HCT116 (cell line): ENCODE measurements around the gene JAK2. TPM values are rescaled to one million over a fixed set of nuclear protein-coding genes. Genes with fewer than 3 reads are reported as not detected.

Experiments
- ATAC-seq: fragments of 200-7000 bp; cut with Tn5 transposase; 2 replicates; pipeline ENCODE4 v1.9.1; 2020; ENCODE audit warnings: mild to moderate bottlenecking, moderate library complexity
- BruUV-seq: library from RNA; stranded (reverse); fragments of 400-500 nt; replicated peaks from 2 replicates; lab custom pipeline; 2021; lab: Mats Ljungman, UMichigan
- CTCF ChIA-PET: fragments of 300-600 bp; sonication (Branson Sonifier 250); formaldehyde crosslinking; loops from one replicate; lab custom pipeline; 2021; ENCODE audit warnings: antibody characterized with exemption; lab: Charles Lee
- POLR2A ChIA-PET: fragments of 300-600, 350-600 bp; sonication (Branson Sonifier 250); formaldehyde crosslinking; loops from one replicate; lab custom pipeline; 2021; ENCODE audit warnings: antibody characterized with exemption; lab: Charles Lee
- RAD21 ChIA-PET, 2 experiments: fragments of 300-600 bp; sonication (Branson Sonifier 250); formaldehyde crosslinking; loops; one replicate each; lab custom pipeline; 2023; ENCODE audit warnings: low total read pairs in 2 of 2; ENCODE audit not compliant: uncharacterized antibody in 2 of 2, unreplicated experiment in 2 of 2, low non-redundant PET in 1 of 2; lab: Charles Lee
- DNase-seq: peaks from one replicate; pipeline ENCODE4 v3.0.0-alpha.2; 2010; ENCODE audit warnings: low read depth, low spot score
- H2AFZ ChIP-seq: fragments of 200-600 bp; shearing (Covaris generic), sonication (generic); 2 replicates; pipeline ENCODE4 v1.6.1; 2017; ENCODE audit warnings: low read depth, mixed run types, mixed read lengths, antibody characterized with exemption, low read length; ENCODE audit not compliant: poor library complexity, severe bottlenecking
- H3K27ac ChIP-seq: 2 replicates; pipeline ENCODE4 v1.5.1; 2012; ENCODE audit warnings: low read depth, low read length
- H3K27me3 ChIP-seq: fragments of 200-600 bp; sonication (generic); 2 replicates; pipeline ENCODE4 v1.6.1; 2016; ENCODE audit warnings: mixed run types, low read length, mixed read lengths; ENCODE audit not compliant: insufficient read depth
- H3K36me3 ChIP-seq, 2 experiments: fragments of 200-500 bp in 1 of 2; fragments of 200-600 bp in 1 of 2; sonication (Bioruptor generic) in 1 of 2; sonication (generic) in 1 of 2; 2 replicates each; pipeline versions ENCODE4 v1.5.1 to v1.6.1; 2014 to 2016; ENCODE audit warnings: low read length in 2 of 2, inconsistent platforms in 1 of 2, mixed read lengths in 1 of 2, mixed run types in 1 of 2; ENCODE audit not compliant: insufficient read depth in 2 of 2, control insufficient read depth in 1 of 2
- H3K4me1 ChIP-seq, 2 experiments: fragments of 200-600 bp in 1 of 2; sonication (generic) in 1 of 2; 2 replicates each; pipeline versions ENCODE4 v1.5.1 to v1.6.1; 2012 to 2017; ENCODE audit warnings: low read length in 2 of 2, inconsistent platforms in 1 of 2, mild to moderate bottlenecking in 1 of 2, mixed read lengths in 1 of 2, mixed run types in 1 of 2, moderate library complexity in 1 of 2; ENCODE audit not compliant: insufficient read depth in 2 of 2, control insufficient read depth in 1 of 2
- H3K4me2 ChIP-seq: fragments of 200-600 bp; sonication (generic); 2 replicates; pipeline ENCODE4 v1.6.1; 2017; ENCODE audit warnings: mixed run types, low read length, mixed read lengths
- H3K4me3 ChIP-seq, 2 experiments: fragments of 200-600 bp in 1 of 2; sonication (generic) in 1 of 2; replicated peaks in 1 of 2; 2 replicates each; pipeline ENCODE4 v1.5.1; 2011 to 2016; ENCODE audit warnings: low read length in 2 of 2, control low read depth in 1 of 2, low read depth in 1 of 2, mild to moderate bottlenecking in 1 of 2, mixed read lengths in 1 of 2, mixed run types in 1 of 2
- H3K79me2 ChIP-seq: fragments of 200-600 bp; sonication (generic); 2 replicates; pipeline ENCODE4 v1.6.1; 2017; ENCODE audit warnings: mild to moderate bottlenecking, mixed run types, low read length, moderate library complexity, mixed read lengths; ENCODE audit not compliant: insufficient read depth
- H3K9ac ChIP-seq: fragments of 200-600 bp; sonication (generic); 2 replicates; pipeline ENCODE4 v1.6.1; 2016; ENCODE audit warnings: low read length, mixed read lengths
- H3K9me2 ChIP-seq: fragments of 200-600 bp; sonication (generic), shearing (Covaris generic); 2 replicates; pipeline ENCODE4 v1.6.1; 2017; ENCODE audit warnings: mixed run types, mild to moderate bottlenecking, moderate library complexity; ENCODE audit not compliant: insufficient read depth
- H3K9me3 ChIP-seq, 2 experiments: fragments of 200-500 bp in 1 of 2; fragments of 200-600 bp in 1 of 2; sonication (Bioruptor generic) in 1 of 2; sonication (generic) in 1 of 2; 2 replicates each; pipeline ENCODE4 v1.6.1; 2014 to 2017; ENCODE audit warnings: low read length in 2 of 2, mixed read lengths in 2 of 2, inconsistent platforms in 1 of 2, low read depth in 1 of 2, mild to moderate bottlenecking in 1 of 2, mixed run types in 1 of 2, moderate library complexity in 1 of 2; ENCODE audit not compliant: control insufficient read depth in 1 of 2, insufficient read depth in 1 of 2
- H4K20me1 ChIP-seq: fragments of 200-600 bp; sonication (generic), shearing (Covaris generic); 2 replicates; pipeline ENCODE4 v1.6.1; 2017; ENCODE audit warnings: mixed run types, mild to moderate bottlenecking, moderate library complexity; ENCODE audit not compliant: insufficient read depth
- ATF3 ChIP-seq: IDR thresholded peaks from 2 replicates; pipeline ENCODE4 v1.6.1; 2012
- CBX3 ChIP-seq: IDR thresholded peaks from 2 replicates; pipeline ENCODE4 v1.6.1; 2012; ENCODE audit warnings: low read depth
- CEBPB ChIP-seq: IDR thresholded peaks from 2 replicates; pipeline ENCODE4 v1.6.1; 2012; ENCODE audit warnings: low read depth
- CTCF ChIP-seq, 3 experiments: fragments of 200-600 bp in 1 of 3; sonication (generic) in 1 of 3; IDR thresholded peaks in 2 of 3; conservative IDR thresholded peaks in 1 of 3; 2 replicates each; pipeline ENCODE4 v1.5.1; 2012 to 2017; ENCODE audit warnings: low read depth in 2 of 3, low read length in 2 of 3, antibody characterized with exemption in 1 of 3, borderline replicate concordance in 1 of 3, control low read depth in 1 of 3, mild to moderate bottlenecking in 1 of 3, mixed read lengths in 1 of 3, mixed run types in 1 of 3, moderate library complexity in 1 of 3; ENCODE audit not compliant: insufficient read depth in 1 of 3
- EZH2 ChIP-seq: fragments of 200-600 bp; sonication (generic); IDR thresholded peaks from 2 replicates; pipeline ENCODE4 v1.6.1; 2017; ENCODE audit warnings: antibody characterized with exemption, mixed run types
- FOSL1 ChIP-seq: IDR thresholded peaks from 2 replicates; pipeline ENCODE4 v1.6.1; 2012; ENCODE audit warnings: low read depth
- JUND ChIP-seq: IDR thresholded peaks from 2 replicates; pipeline ENCODE4 v1.6.1; 2012
- MAX ChIP-seq: IDR thresholded peaks from 2 replicates; pipeline ENCODE4 v1.6.1; 2012
- POLR2A ChIP-seq: IDR thresholded peaks from 2 replicates; pipeline ENCODE4 v1.7.0; 2011; ENCODE audit warnings: borderline replicate concordance; ENCODE audit not compliant: insufficient read depth, insufficient read length; ENCODE audit errors: extremely low read depth
- RAD21 ChIP-seq: IDR thresholded peaks from 2 replicates; pipeline ENCODE4 v1.6.1; 2012; ENCODE audit warnings: low read depth, mild to moderate bottlenecking
- REST ChIP-seq: IDR thresholded peaks from 2 replicates; pipeline ENCODE4 v1.6.1; 2012; ENCODE audit warnings: low read depth
- SIN3A ChIP-seq: IDR thresholded peaks from 2 replicates; pipeline ENCODE4 v1.6.1; 2012; ENCODE audit warnings: low read depth
- SP1 ChIP-seq: IDR thresholded peaks from 2 replicates; pipeline ENCODE4 v1.6.1; 2012; ENCODE audit warnings: low read depth
- SRF ChIP-seq: IDR thresholded peaks from 2 replicates; pipeline ENCODE4 v1.6.1; 2012; ENCODE audit warnings: low read depth
- TCF7L2 ChIP-seq: IDR thresholded peaks from 2 replicates; pipeline ENCODE4 v1.7.0; 2011; ENCODE audit warnings: borderline replicate concordance, inconsistent platforms; ENCODE audit not compliant: insufficient read depth, insufficient read length; ENCODE audit errors: extremely low read depth
- YY1 ChIP-seq: IDR thresholded peaks from 2 replicates; pipeline ENCODE4 v1.6.1; 2011; ENCODE audit warnings: low read length, low read depth, moderate library complexity, mild to moderate bottlenecking; ENCODE audit not compliant: insufficient replicate concordance; ENCODE audit errors: extremely low read depth
- ZBTB33 ChIP-seq: IDR thresholded peaks from 2 replicates; pipeline ENCODE4 v1.6.1; 2011; ENCODE audit warnings: mild to moderate bottlenecking, low read length, moderate library complexity; ENCODE audit not compliant: insufficient replicate concordance; ENCODE audit errors: extremely low read depth
- ZNF274 ChIP-seq: fragments of 200-500 bp; sonication (Bioruptor generic); IDR thresholded peaks from 2 replicates; pipeline ENCODE4 v1.6.1; 2014; ENCODE audit warnings: mild to moderate bottlenecking, low read depth, low read length, inconsistent platforms
- intact Hi-C: fragments of 100-400 bp; cut with micrococcal nuclease; formaldehyde crosslinking; loops from 2 replicates; pipeline ENCODE4 v1.10.0; 2022
- total RNA-seq: library from RNA; stranded (reverse); gene quantifications from one replicate; pipeline ENCODE4 v1.2.1, GENCODE V29; 2021; ENCODE audit not compliant: unreplicated experiment

Gene JAK2
- total RNA-seq, 1 experiment from 2014 or later: 4.6 TPM

GRCh38 chr9:4997631-4998030, 12.6 kb downstream of the JAK2 start:
- Histone ChIP-seq H3K9me2 (no peaks in the 10 kb centered on the region), H3K4me1 (no peaks in the 10 kb centered on the region), H3K36me3 (no peaks in the 10 kb centered on the region), H3K27ac (no peak overlapping the region), H3K9me3 (no peaks in the 10 kb centered on the region), H4K20me1 (no peaks in the 10 kb centered on the region), H2AFZ (no peak overlapping the region), H3K4me3 (no peak overlapping the region), H3K79me2 (no peaks in the 10 kb centered on the region), H3K27me3 (no peaks in the 10 kb centered on the region), H3K9ac (no peak overlapping the region), H3K4me2 (no peak overlapping the region)
- ChIA-PET POLR2A (no interaction called here), RAD21 (no interaction called here), CTCF (interaction anchor here (2.2 kb wide), 1 partner anchor 9 kb away, joined by 7 read pairs; no protein-coding TSS in a partner anchor)
- DNase-seq: no peak
- intact Hi-C loops: no loop called here
- no TSS peak for BruUV-seq
- no peak for ATAC-seq
- TF ChIP-seq REST: no peak
- no peak for TF ChIP-seq CEBPB
- no peak for TF ChIP-seq POLR2A
- TF ChIP-seq JUND: no peak
- TF ChIP-seq ZBTB33: no peak
- TF ChIP-seq CTCF (IDR thresholded peaks at IDR 0.05 in 2 of 3, conservative IDR thresholded peaks at IDR 0.05 in 1 of 3; ENCODE audit: borderline replicate concordance in 1 of 3, insufficient read depth in 1 of 3, low read depth in 2 of 3, low read length in 2 of 3): no peak
- TF ChIP-seq YY1: no peak
- no peak for TF ChIP-seq ZNF274
- TF ChIP-seq SP1: no peak
- no peak for TF ChIP-seq RAD21
- TF ChIP-seq ATF3: no peak
- no peak for TF ChIP-seq FOSL1
- TF ChIP-seq SRF: no peak
- TF ChIP-seq SIN3A: no peak
- TF ChIP-seq EZH2: no peak
- no peak for TF ChIP-seq MAX
- TF ChIP-seq TCF7L2: no peak
- no peak for TF ChIP-seq CBX3
